Activated CD4-positive, alpha-beta T cell treated with anti-CD3 and anti-CD28 coated beads for 48 hours (primary cell): ENCODE measurements around the gene PPP1R37.

Experiments
- DNase-seq: peaks from one replicate; pipeline ENCODE4 v3.0.0-alpha.2; 2020

Gene PPP1R37

GRCh38 chr19:45071545-45071938, 21.4 kb upstream of the PPP1R37 start:
- DNase-seq = no peak

GRCh38 chr19:45071969-45072790, 20.8 kb upstream of the PPP1R37 start:
- DNase-seq = no peak

GRCh38 chr19:45074744-45075300, 18.2 kb upstream of the PPP1R37 start:
- DNase-seq = no peak

- peak; percentile 48 for DNase-seq
Measured at GRCh38 chr19:45075301-45076028, 17.5 kb upstream of the PPP1R37 start.

- DNase-seq = peak; percentile 90
Measured at GRCh38 chr19:45076029-45076850, 16.7 kb upstream of the PPP1R37 start, which contains the start of gene ZNF296. ZNF296 (minus strand) TSS chr19:45076478; CDS start chr19:45076373, 105 bp downstream.

- no peak for DNase-seq
Measured at GRCh38 chr19:45076851-45077730, 15.9 kb upstream of the PPP1R37 start.

GRCh38 chr19:45078390-45079062, 14.5 kb upstream of the PPP1R37 start:
- no peak for DNase-seq

GRCh38 chr19:45079063-45079910, 13.7 kb upstream of the PPP1R37 start, which contains the start of gene GEMIN7:
GEMIN7 (plus strand) TSS chr19:45079260; CDS start chr19:45090115, 10,855 bp downstream.
- DNase-seq = peak; percentile 89

GRCh38 chr19:45079911-45080370, 13.0 kb upstream of the PPP1R37 start:
- DNase-seq = no peak

- no peak for DNase-seq
Measured at GRCh38 chr19:45082170-45082569, 10.8 kb upstream of the PPP1R37 start.

GRCh38 chr19:45086480-45086879, 6.5 kb upstream of the PPP1R37 start:
- DNase-seq = no peak

GRCh38 chr19:45087531-45087930, 5.4 kb upstream of the PPP1R37 start:
- DNase-seq = peak; percentile 38

- DNase-seq = no peak
Measured at GRCh38 chr19:45090034-45090433, 2.9 kb upstream of the PPP1R37 start.

- no peak for DNase-seq
Measured at GRCh38 chr19:45090606-45091005, 2.4 kb upstream of the PPP1R37 start.

GRCh38 chr19:45091031-45091923, 1.7 kb upstream of the PPP1R37 start:
- DNase-seq = peak; percentile 99

- no peak for DNase-seq
Measured at GRCh38 chr19:45094137-45094536, 1.2 kb downstream of the PPP1R37 start.

- DNase-seq = no peak
Measured at GRCh38 chr19:45094707-45095106, 1.7 kb downstream of the PPP1R37 start.

GRCh38 chr19:45095496-45096413, 2.8 kb downstream of the PPP1R37 start:
- no peak for DNase-seq
